ACC112 (cell line): ENCODE measurements around the gene VEPH1.
A peak's percentile ranks its signal among the peaks of the same experiment; 100 is the strongest.
"Not testable (repeated sequence)": the region's sequence is repeated elsewhere in the genome, so short reads cannot be mapped to it uniquely, and the experiment has no call there.

Source experiments
- H2AFZ ChIP-seq: fragments of 200-600 bp; sonication (generic); one replicate; pipeline ENCODE4 v1.6.0; 2017; ENCODE audit warnings: antibody characterized with exemption, low read length; ENCODE audit not compliant: unreplicated experiment
- H3K27ac ChIP-seq: fragments of 200-600 bp; sonication (generic); 2 replicates; pipeline ENCODE4 v1.5.1; 2014; ENCODE audit warnings: low read depth, mild to moderate bottlenecking, antibody characterized with exemption, low read length, moderate library complexity
- H3K27me3 ChIP-seq: fragments of 200-600 bp; sonication (generic); 2 replicates; pipeline ENCODE4 v1.6.1; 2014; ENCODE audit warnings: mild to moderate bottlenecking, antibody characterized with exemption, low read length, moderate library complexity, mixed read lengths; ENCODE audit not compliant: insufficient read depth
- H3K36me3 ChIP-seq: fragments of 200-600 bp; sonication (generic); 2 replicates; pipeline ENCODE4 v1.6.1; 2016; ENCODE audit warnings: mild to moderate bottlenecking, antibody characterized with exemption, low read length, moderate library complexity, mixed read lengths; ENCODE audit not compliant: insufficient read depth
- H3K4me1 ChIP-seq: fragments of 200-600 bp; sonication (generic); one replicate; pipeline ENCODE4 v1.6.1; 2016; ENCODE audit warnings: low read length, mixed read lengths; ENCODE audit not compliant: insufficient read depth, unreplicated experiment, control insufficient read depth
- H3K4me3 ChIP-seq: fragments of 200-600 bp; sonication (generic); 2 replicates; pipeline ENCODE4 v1.5.1; 2014; ENCODE audit warnings: mild to moderate bottlenecking, low read depth, low read length
- H3K79me2 ChIP-seq: fragments of 200-600 bp; sonication (generic); one replicate; pipeline ENCODE4 v1.6.0; 2016; ENCODE audit warnings: low read length; ENCODE audit not compliant: control insufficient read depth, unreplicated experiment, insufficient read depth

Gene VEPH1

GRCh38 chr3:157327837-157328236, 175.4 kb downstream of the VEPH1 start:
- H3K36me3 ChIP-seq = no peaks in the 10 kb centered on the region; the same call in 1 of the 2 replicates
- H2AFZ ChIP-seq = no peak overlapping the region
- no peaks in the 10 kb centered on the region for H3K27me3 ChIP-seq
- H3K4me1 ChIP-seq = peaks cover 13% of the 10 kb centered on the region
- no peaks in the 10 kb centered on the region for H3K79me2 ChIP-seq
- no peak overlapping the region for H3K27ac ChIP-seq
- H3K4me3 ChIP-seq = no peak overlapping the region

- H3K4me3 ChIP-seq = no peak overlapping the region
- no peaks in the 10 kb centered on the region for H3K27me3 ChIP-seq
- peaks cover 11% of the 10 kb centered on the region for H3K4me1 ChIP-seq
- no peak overlapping the region for H3K27ac ChIP-seq
- no peaks in the 10 kb centered on the region for H3K79me2 ChIP-seq
- H3K36me3 ChIP-seq = no peaks in the 10 kb centered on the region; the same call in 1 of the 2 replicates
- H2AFZ ChIP-seq = no peak overlapping the region
Measured at GRCh38 chr3:157327018-157327417, 176.2 kb downstream of the VEPH1 start.

- H3K4me3 ChIP-seq, H3K4me1 ChIP-seq: not testable (repeated sequence)
Measured at GRCh38 chr3:157324869-157325268, 178.3 kb downstream of the VEPH1 start.

GRCh38 chr3:157323360-157323759, 179.9 kb downstream of the VEPH1 start:
- Histone ChIP-seq H3K4me1 (no peaks in the 10 kb centered on the region), H3K27ac (no peak overlapping the region), H3K4me3 (no peak overlapping the region), H3K36me3 (no peaks in the 10 kb centered on the region; the same call in 1 of the 2 replicates), H3K27me3 (no peaks in the 10 kb centered on the region), H3K79me2 (no peaks in the 10 kb centered on the region), H2AFZ (no peak overlapping the region)

More at GRCh38 chr3:157324869-157325268, 178.3 kb downstream of the VEPH1 start:
- H2AFZ ChIP-seq, H3K27ac ChIP-seq, H3K79me2 ChIP-seq, H3K36me3 ChIP-seq, H3K27me3 ChIP-seq: not testable (repeated sequence)

GRCh38 chr3:157319672-157320071, 183.5 kb downstream of the VEPH1 start:
- Histone ChIP-seq H3K27me3 (no peaks in the 10 kb centered on the region), H2AFZ (peak overlapping the region; percentile 67), H3K4me1 (peaks cover 17% of the 10 kb centered on the region), H3K4me3 (no peak overlapping the region), H3K36me3 (no peaks in the 10 kb centered on the region; the same call in 1 of the 2 replicates), H3K79me2 (no peaks in the 10 kb centered on the region), H3K27ac (no peak overlapping the region)

GRCh38 chr3:157318639-157319288, 184.5 kb downstream of the VEPH1 start:
- H3K27ac ChIP-seq = no peak overlapping the region
- H3K4me1 ChIP-seq = peaks cover 17% of the 10 kb centered on the region
- H3K79me2 ChIP-seq = no peaks in the 10 kb centered on the region
- H3K27me3 ChIP-seq = no peaks in the 10 kb centered on the region
- no peak overlapping the region for H3K4me3 ChIP-seq
- H3K36me3 ChIP-seq = no peaks in the 10 kb centered on the region; the same call in 1 of the 2 replicates
- no peak overlapping the region for H2AFZ ChIP-seq

- Histone ChIP-seq H3K27ac (peak overlapping the region; percentile 37), H3K36me3 (peaks cover 3% of the 10 kb centered on the region), H3K27me3 (no peaks in the 10 kb centered on the region), H3K4me1 (peaks cover 17% of the 10 kb centered on the region), H3K4me3 (no peak overlapping the region), H3K79me2 (no peaks in the 10 kb centered on the region), H2AFZ (no peak overlapping the region)
Measured at GRCh38 chr3:157317895-157318294, 185.3 kb downstream of the VEPH1 start.

GRCh38 chr3:157313186-157313585, 190.0 kb downstream of the VEPH1 start:
- Histone ChIP-seq H2AFZ (no peak overlapping the region), H3K27me3 (no peaks in the 10 kb centered on the region), H3K27ac (peak overlapping the region; percentile 13; the same call in 1 of the 2 replicates), H3K4me3 (no peak overlapping the region), H3K36me3 (peaks cover 11% of the 10 kb centered on the region; the same call in 1 of the 2 replicates), H3K4me1 (peaks cover 44% of the 10 kb centered on the region), H3K79me2 (no peaks in the 10 kb centered on the region)

GRCh38 chr3:157312376-157312745, 190.9 kb downstream of the VEPH1 start:
- Histone ChIP-seq H3K27me3 (no peaks in the 10 kb centered on the region), H3K79me2 (no peaks in the 10 kb centered on the region), H3K4me3 (no peak overlapping the region), H3K4me1 (peaks cover 41% of the 10 kb centered on the region), H3K36me3 (peaks cover 11% of the 10 kb centered on the region; the same call in 1 of the 2 replicates), H2AFZ (peak overlapping the region; percentile 20), H3K27ac (peak overlapping the region; percentile 93)

GRCh38 chr3:157311633-157312375, 191.4 kb downstream of the VEPH1 start:
- peak overlapping the region; percentile 93 for H3K27ac ChIP-seq
- H3K27me3 ChIP-seq = no peaks in the 10 kb centered on the region
- no peak overlapping the region for H3K4me3 ChIP-seq
- peaks cover 11% of the 10 kb centered on the region; the same call in 1 of the 2 replicates for H3K36me3 ChIP-seq
- peaks cover 41% of the 10 kb centered on the region for H3K4me1 ChIP-seq
- H2AFZ ChIP-seq = peak overlapping the region; percentile 20
- H3K79me2 ChIP-seq = no peaks in the 10 kb centered on the region
